Effector CD4-positive, alpha-beta T cell (primary cell): ENCODE results near the gene RING1.

ENCODE experiments used
- DNase-seq: peaks from one replicate; pipeline ENCODE4 v3.0.0-alpha.2; 2020

The RING1 gene

DNA sequence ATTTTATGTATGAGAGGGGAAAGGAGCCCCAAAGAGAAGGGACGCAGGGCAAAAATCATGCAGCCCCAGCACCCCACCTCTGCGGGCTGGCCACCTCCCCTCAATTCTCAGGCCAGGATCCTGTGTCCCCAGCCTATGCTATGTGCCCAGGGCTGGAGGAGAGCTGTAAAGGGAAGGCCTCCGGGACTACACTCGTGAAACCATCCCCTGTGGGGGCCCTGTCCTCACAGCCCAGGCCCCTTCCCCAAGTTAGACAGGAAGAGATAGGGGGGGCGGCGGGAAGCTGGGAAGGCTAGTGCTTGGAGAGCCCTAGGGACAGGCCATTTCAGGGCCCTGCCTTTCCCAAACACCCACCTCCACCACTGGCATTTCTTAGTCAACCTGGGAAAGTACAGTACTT lies 14.7 kb upstream of the RING1 start:
- no peak for DNase-seq

DNA sequence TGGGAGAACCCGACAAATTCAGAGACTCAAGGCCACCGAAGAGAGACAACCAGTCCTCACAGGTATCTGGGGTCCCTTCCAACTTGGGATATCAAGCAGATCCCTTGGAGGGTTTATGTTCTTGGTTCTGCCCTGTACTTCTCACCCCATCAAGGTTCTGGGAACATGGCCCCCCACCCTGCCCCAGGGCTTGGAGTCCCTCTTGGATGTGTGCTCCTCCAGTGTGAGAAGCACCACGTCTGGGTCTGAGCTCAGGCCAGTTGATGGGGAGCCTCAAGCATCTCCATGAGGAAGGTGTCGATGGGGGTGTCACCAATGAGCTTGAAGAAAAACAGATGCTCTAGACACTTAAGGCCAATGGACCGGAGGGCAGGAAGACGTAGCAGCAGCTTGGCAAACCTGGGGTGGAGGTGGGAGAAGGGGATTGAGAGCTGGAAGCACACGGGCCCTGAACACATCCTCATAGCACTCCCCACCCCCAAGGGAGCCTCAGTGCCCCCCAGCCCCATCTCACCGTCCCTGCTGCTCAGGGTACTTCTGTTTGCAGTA lies 13.8 kb upstream of the RING1 start:
- no peak for DNase-seq

- no peak for DNase-seq
Observed at GRCh38 chr6:33195304-33196165, 12.8 kb upstream of the RING1 start.

GRCh38 chr6:33197431-33198048 lies 10.8 kb upstream of the RING1 start:
- DNase-seq = no peak

DNA sequence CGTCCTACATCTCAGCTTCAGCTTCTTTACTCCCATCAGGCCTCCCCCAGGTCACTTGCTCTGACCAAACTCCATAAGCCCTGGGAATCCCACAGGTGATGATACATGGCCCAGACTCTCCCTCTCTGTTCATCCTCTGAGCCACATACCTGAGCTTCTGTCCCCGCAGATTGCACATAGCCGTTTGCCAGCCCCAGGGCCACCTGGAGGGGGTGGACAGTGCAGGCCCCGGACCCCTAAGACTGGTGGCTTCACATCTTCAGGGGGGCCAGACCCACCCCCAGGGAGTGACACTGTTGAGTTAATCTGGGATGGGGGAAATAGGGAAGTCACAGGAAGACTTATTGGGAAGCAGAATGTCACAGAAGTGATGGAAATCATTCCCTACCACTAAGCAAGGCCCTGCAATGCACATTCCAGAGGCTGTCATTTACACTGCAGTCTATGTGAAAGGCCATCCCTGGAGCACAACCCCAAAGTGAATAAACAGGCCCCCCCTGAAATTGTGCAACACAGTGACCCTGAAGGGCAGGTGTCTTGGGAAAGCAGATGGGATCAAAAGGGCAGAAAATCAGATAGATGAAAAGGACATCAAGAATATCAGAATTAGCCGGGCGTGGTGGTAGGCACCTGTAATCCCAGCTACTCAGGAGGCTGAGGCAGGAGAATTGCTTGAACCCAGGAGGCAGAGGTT lies 10.0 kb upstream of the RING1 start:
- no peak for DNase-seq

GRCh38 chr6:33198853-33199436 lies 9.4 kb upstream of the RING1 start:
- DNase-seq = no peak

GRCh38 chr6:33199687-33200218 lies 8.5 kb upstream of the RING1 start:
- peak; percentile 59 for DNase-seq

- peak; percentile 99 for DNase-seq
Observed at GRCh38 chr6:33200219-33201146, 7.8 kb upstream of the RING1 start, which contains the start of the genes RXRB and SLC39A7. RXRB (minus strand) TSS chr6:33200665; CDS start chr6:33200476, 189 bp downstream. SLC39A7 (plus strand) TSS chr6:33200867; CDS start chr6:33201246, 379 bp downstream.

- DNase-seq = no peak
Observed at GRCh38 chr6:33201147-33201545, 7.2 kb upstream of the RING1 start.

- DNase-seq = no peak
Observed at GRCh38 chr6:33201935-33202334, 6.4 kb upstream of the RING1 start.

- no peak for DNase-seq
Observed at GRCh38 chr6:33202799-33203198, 5.5 kb upstream of the RING1 start.

DNA sequence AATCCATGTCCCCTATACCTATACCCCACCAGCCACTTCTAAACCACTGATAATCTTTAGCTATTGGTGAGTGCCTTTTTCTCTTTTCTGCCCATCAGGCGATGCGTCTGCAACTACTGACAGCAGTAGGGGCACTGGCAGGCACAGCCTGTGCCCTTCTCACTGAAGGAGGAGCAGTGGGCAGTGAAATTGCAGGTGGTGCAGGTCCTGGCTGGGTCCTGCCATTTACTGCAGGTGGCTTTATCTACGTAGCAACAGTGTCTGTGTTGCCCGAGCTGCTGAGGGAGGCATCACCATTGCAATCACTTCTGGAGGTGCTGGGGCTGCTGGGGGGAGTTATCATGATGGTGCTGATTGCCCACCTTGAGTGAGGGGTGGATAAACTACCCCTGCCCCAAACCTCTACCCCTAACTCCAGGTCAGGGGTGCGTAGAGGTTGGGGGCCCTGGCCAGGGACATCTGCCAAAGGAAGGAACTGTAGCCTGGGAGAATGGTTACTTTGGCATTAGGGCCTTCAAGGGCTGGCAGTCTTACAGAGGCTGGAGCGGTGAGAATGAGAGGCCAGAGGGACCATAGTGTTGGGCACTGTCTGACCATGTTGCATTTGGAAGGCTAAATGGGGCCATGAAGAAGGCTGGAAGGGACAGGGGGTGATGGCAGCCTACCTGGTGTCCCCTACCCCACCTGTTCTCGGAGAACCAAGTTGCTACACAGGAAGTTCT lies 4.7 kb upstream of the RING1 start:
- DNase-seq = no peak

DNA sequence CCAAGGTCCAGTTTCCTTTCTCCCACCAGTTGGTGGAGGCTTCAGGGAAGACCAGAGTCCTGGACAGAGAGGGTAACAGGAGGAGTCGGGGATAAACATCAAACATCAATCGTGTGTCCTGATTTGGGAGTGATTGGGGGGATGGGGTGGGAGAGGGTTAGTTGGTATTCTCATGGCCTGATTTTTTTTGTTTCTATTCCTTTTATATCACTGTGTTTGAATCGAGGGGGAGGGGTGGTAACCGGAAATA lies 4.2 kb upstream of the RING1 start:
- DNase-seq = no peak

GRCh38 chr6:33204415-33205190 lies 3.7 kb upstream of the RING1 start, which contains the start of gene HSD17B8:
HSD17B8 (plus strand) TSS chr6:33204655; CDS start chr6:33204669, 14 bp downstream.
- peak; percentile 87 for DNase-seq

DNA sequence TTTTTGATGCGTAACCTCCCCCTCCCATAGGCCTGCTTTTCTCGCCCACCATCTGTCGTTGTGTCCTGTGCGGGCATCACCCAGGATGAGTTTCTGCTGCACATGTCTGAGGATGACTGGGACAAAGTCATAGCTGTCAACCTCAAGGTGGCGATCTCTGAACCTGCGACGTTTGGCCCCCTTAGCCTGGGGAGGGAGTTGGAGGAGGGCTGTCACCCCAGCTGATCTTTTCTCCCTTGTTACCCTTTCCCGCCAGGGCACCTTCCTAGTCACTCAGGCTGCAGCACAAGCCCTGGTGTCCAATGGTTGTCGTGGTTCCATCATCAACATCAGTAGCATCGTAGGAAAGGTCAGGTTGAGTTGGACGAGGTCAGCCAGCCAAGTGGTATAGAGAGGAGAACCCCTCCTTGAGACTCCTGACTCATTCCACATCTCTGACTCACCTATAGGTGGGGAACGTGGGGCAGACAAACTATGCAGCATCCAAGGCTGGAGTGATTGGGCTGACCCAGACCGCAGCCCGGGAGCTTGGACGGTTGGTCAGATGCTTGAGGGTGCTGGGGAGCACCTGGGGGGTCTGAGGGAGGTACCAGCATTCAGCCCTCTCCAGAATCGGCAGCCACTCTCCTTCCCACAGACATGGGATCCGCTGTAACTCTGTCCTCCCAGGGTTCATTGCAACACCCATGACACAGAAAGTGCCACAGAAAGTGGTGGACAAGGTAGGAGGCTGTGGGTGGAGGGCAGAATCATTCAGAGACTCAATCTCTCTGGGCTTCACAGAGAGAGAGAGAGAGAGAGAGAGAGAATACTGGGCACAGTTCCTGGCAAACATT lies 2.9 kb upstream of the RING1 start:
- DNase-seq = no peak

DNA sequence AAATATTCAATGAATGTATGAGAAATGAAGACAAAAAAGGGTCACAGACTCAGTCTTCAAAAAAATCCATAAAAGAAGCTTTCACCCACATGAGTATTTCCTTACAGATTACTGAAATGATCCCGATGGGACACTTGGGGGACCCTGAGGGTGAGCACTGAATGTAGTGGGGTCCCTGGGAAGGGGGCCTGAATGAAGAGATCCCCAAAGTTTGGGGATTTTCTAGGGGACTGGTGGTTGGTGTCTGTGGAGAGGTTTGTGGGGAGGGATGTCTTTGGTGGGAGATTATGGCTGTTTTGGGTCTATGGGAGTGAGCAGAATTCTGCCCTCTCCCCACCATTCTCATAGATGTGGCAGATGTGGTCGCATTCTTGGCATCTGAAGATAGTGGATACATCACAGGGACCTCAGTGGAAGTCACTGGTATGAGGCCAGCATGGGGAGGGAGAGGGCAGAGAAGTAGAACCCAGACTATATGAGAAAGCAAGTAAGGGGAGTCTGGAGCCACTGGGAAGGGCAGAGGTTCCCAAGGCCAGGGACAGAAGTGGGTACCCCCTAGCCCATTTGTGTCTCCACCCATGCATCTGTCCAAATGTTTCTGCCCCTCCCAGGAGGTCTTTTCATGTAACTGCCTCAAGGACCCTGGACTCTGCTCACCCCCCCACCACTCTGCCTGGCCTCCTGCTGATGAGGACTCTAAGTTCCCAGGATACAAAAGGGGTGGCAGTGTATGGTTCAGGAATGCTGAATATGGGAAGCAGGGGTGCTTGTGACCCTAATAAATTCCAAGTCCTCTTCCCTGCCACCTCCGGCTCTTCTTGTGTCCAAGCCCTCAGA lies 2.1 kb upstream of the RING1 start:
- DNase-seq = no peak

DNA sequence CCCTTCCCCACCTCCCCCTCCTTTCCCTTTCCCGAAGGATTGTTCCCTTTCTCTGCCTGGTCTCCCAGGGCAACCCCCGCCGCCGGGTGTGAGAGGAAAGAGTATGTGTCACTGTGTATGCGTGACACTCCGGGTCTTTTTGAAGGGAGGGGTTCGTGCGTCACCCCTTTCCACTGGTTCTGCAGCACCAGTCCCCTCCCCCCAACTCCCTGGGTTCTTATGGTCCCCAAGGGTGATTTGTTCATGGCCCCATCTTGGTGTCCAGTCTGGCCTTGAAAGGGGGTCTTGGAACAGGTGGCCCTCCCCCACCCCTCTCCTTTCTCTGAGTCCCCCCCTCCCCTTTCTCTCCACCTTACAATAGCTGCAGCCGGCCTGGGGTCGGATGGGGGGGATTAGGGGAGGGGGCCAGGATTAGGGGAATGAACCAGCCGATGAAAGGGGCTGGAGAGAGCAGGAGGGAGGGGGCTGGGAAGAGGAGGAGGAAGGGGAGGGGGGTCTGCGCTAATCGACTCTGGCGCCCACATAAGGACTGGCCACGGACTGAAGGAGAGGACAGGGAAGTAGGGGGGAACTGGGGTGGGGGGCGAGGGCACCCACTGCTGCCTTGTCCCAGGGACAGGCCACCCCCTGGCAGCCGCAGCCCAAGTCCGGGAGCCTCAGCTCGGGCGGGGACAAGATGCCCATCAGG lies 1.3 kb upstream of the RING1 start:
- no peak for DNase-seq
